ENCODE data around the gene CCDC18. TPM values are rescaled to one million over a fixed set of nuclear protein-coding genes. Genes with fewer than 3 reads are reported as not detected.

The CCDC18 gene
- polyA plus RNA-seq, 1 donor from 2014 or later = 5.7 TPM

- Histone ChIP-seq H3K27ac (ENCODE audit: low read length) (no peak overlapping the region), H3K79me2 (replicated peaks; ENCODE audit: insufficient read depth, low read length) (no peaks in the 10 kb centered on the region), H3K4me2 (ENCODE audit: low read length) (no peak overlapping the region), H2AFZ (ENCODE audit: low read depth, low read length) (no peak overlapping the region), H3K27me3 (ENCODE audit: insufficient read depth, low read depth, low read length) (no peaks in the 10 kb centered on the region), H4K20me1 (ENCODE audit: insufficient read depth) (no peaks in the 10 kb centered on the region), H3K9ac (ENCODE audit: low read length) (no peak overlapping the region), H3K36me3 (ENCODE audit: insufficient read depth, low read length) (no peaks in the 10 kb centered on the region), H3F3A (ENCODE audit: insufficient read depth, low read length, poor library complexity, severe bottlenecking) (no peaks in the 10 kb centered on the region), H3K9me2 (ENCODE audit: insufficient read depth, low read length) (no peaks in the 10 kb centered on the region), H3K9me3 (ENCODE audit: low read length) (no peaks in the 10 kb centered on the region), H3K4me3 (ENCODE audit: low read length) (no peak overlapping the region)
- TF ChIP-seq MXI1 (conservative IDR thresholded peaks at IDR 0.05; ENCODE audit: poor library complexity, severe bottlenecking) (no peak), EZH2 (IDR thresholded peaks at IDR 0.05; ENCODE audit: borderline replicate concordance, insufficient read depth, low read length, poor library complexity, severe bottlenecking) (no peak), REST (IDR thresholded peaks at IDR 0.05; ENCODE audit: borderline replicate concordance) (no peak), CTCF (IDR thresholded peaks at IDR 0.05; ENCODE audit: poor library complexity, severe bottlenecking) (no peak), EP300 (conservative IDR thresholded peaks at IDR 0.05; ENCODE audit: poor library complexity, severe bottlenecking) (no peak), RAD21 (conservative IDR thresholded peaks at IDR 0.05) (no peak), SMC3 (conservative IDR thresholded peaks at IDR 0.05; ENCODE audit: poor library complexity) (no peak), TAF1 (IDR thresholded peaks at IDR 0.05; ENCODE audit: low read depth) (no peak), POLR2AphosphoS5 (IDR thresholded peaks at IDR 0.05) (no peak)
Measured at GRCh38 chr1:93317943-93318342, 137.4 kb downstream of the CCDC18 start.

GRCh38 chr1:93321720-93322119 is 141.2 kb downstream of the CCDC18 start:
- Histone ChIP-seq H4K20me1 (ENCODE audit: insufficient read depth) (no peaks in the 10 kb centered on the region), H2AFZ (ENCODE audit: low read depth, low read length) (no peak overlapping the region), H3K36me3 (ENCODE audit: insufficient read depth, low read length) (no peaks in the 10 kb centered on the region), H3K9me3 (ENCODE audit: low read length) (no peaks in the 10 kb centered on the region), H3K27me3 (ENCODE audit: insufficient read depth, low read depth, low read length) (no peaks in the 10 kb centered on the region), H3F3A (ENCODE audit: insufficient read depth, low read length, poor library complexity, severe bottlenecking) (no peaks in the 10 kb centered on the region), H3K4me3 (ENCODE audit: low read length) (no peak overlapping the region), H3K27ac (ENCODE audit: low read length) (no peak overlapping the region), H3K4me2 (ENCODE audit: low read length) (no peak overlapping the region), H3K9ac (ENCODE audit: low read length) (no peak overlapping the region), H3K79me2 (replicated peaks; ENCODE audit: insufficient read depth, low read length) (no peaks in the 10 kb centered on the region), H3K9me2 (ENCODE audit: insufficient read depth, low read length) (no peaks in the 10 kb centered on the region)
- TF ChIP-seq MXI1 (conservative IDR thresholded peaks at IDR 0.05; ENCODE audit: poor library complexity, severe bottlenecking) (no peak), TAF1 (IDR thresholded peaks at IDR 0.05; ENCODE audit: low read depth) (no peak), REST (IDR thresholded peaks at IDR 0.05; ENCODE audit: borderline replicate concordance) (no peak), EZH2 (IDR thresholded peaks at IDR 0.05; ENCODE audit: borderline replicate concordance, insufficient read depth, low read length, poor library complexity, severe bottlenecking) (no peak), POLR2AphosphoS5 (IDR thresholded peaks at IDR 0.05) (no peak), EP300 (conservative IDR thresholded peaks at IDR 0.05; ENCODE audit: poor library complexity, severe bottlenecking) (no peak), SMC3 (conservative IDR thresholded peaks at IDR 0.05; ENCODE audit: poor library complexity) (no peak), CTCF (IDR thresholded peaks at IDR 0.05; ENCODE audit: poor library complexity, severe bottlenecking) (no peak), RAD21 (conservative IDR thresholded peaks at IDR 0.05) (no peak)
